ENCODE data around the gene NCEH1. TPM values are rescaled to one million over a fixed set of nuclear protein-coding genes. Genes with fewer than 3 reads are reported as not detected.

NCEH1 gene
- total RNA-seq, 1 donor from 2014 or later: 22.4 TPM

DNA sequence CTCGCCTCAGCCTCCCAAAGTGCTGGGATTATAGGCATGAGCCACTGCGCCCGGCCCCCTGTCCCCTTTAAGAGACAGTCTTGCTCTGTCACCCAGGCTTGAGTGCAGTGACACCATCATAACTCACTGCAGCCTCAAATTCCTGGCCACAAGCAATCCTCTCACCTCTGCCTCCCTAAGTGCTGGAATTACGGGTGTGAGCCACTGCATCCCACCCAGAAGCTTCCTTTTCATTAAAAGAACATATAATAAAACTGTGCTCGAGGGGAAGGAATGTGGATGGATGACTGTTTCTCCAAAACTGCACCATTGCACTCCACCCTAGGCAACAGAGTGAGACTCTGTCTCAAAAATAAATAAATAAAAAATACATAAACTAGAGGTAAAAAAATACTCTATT lies 70.1 kb downstream of the NCEH1 start:
- no peak for TF ChIP-seq CTCF (IDR thresholded peaks at IDR 0.05; ENCODE audit: insufficient read depth, low read length, poor library complexity, severe bottlenecking)
- no peaks in the 10 kb centered on the region for H3K27me3 ChIP-seq (ENCODE audit: control insufficient read depth, insufficient read depth, low read length)
- DNase-seq (ENCODE audit: low read depth): no peak
- H3K4me3 ChIP-seq (ENCODE audit: low read depth, low read length): no peak overlapping the region
- no peaks in the 10 kb centered on the region for H3K36me3 ChIP-seq (ENCODE audit: control insufficient read depth, insufficient read depth, low read length)

GRCh38 chr3:172635588-172635987 lies 75.3 kb downstream of the NCEH1 start:
- no peak overlapping the region for H3K4me3 ChIP-seq (ENCODE audit: low read depth, low read length)
- TF ChIP-seq CTCF (IDR thresholded peaks at IDR 0.05; ENCODE audit: insufficient read depth, low read length, poor library complexity, severe bottlenecking): no peak
- peaks cover 4% of the 10 kb centered on the region for H3K36me3 ChIP-seq (ENCODE audit: control insufficient read depth, insufficient read depth, low read length)
- no peaks in the 10 kb centered on the region for H3K27me3 ChIP-seq (ENCODE audit: control insufficient read depth, insufficient read depth, low read length)
- DNase-seq (ENCODE audit: low read depth): peak; percentile 56

DNA sequence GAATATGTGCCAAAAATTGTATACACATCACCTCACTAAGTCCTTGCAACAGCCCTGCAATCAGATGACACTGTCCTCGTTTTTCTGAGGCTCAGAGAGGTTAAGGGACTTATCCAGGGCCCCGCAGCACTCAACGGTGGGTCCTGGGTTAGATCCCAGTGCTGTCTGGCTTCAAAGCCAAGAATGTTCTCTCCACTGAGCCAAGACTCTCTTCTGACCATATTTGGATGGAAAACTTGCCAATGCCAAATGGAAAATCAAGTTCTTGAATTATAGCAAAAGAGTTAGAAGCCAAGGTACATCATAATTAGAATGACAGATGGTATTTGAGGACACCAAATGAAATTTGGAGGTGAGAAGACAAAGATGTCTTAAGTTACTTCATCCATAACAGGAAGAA lies 75.9 kb downstream of the NCEH1 start:
- Histone ChIP-seq H3K36me3 (ENCODE audit: control insufficient read depth, insufficient read depth, low read length) (peaks cover 4% of the 10 kb centered on the region), H3K4me3 (ENCODE audit: low read depth, low read length) (no peak overlapping the region), H3K27me3 (ENCODE audit: control insufficient read depth, insufficient read depth, low read length) (no peaks in the 10 kb centered on the region)
- TF ChIP-seq CTCF (IDR thresholded peaks at IDR 0.05; ENCODE audit: insufficient read depth, low read length, poor library complexity, severe bottlenecking): no peak
- DNase-seq (ENCODE audit: low read depth): no peak

DNA sequence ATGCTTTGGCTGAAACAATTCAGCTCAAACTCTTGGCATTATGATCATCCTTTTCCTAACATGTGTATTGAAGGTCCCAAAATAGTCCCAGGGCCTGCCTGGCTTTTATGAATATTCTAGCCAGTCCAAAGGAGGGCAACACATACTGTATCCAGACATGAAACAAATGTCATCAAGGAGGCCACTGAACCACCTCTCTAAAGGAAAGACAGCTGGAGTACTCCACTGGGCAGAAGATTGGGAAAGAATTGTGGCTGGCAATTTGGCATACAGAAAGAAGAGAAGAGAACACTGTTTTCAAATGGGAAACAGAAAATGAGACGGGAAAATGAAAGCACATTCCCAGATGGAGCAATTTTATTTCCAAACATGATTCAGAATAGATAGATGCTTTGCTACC lies 80.6 kb downstream of the NCEH1 start:
- Histone ChIP-seq H3K27me3 (ENCODE audit: control insufficient read depth, insufficient read depth, low read length) (no peaks in the 10 kb centered on the region), H3K36me3 (ENCODE audit: control insufficient read depth, insufficient read depth, low read length) (peaks cover 4% of the 10 kb centered on the region), H3K4me3 (ENCODE audit: low read depth, low read length) (no peak overlapping the region)
- DNase-seq (ENCODE audit: low read depth): no peak
- no peak for TF ChIP-seq CTCF (IDR thresholded peaks at IDR 0.05; ENCODE audit: insufficient read depth, low read length, poor library complexity, severe bottlenecking)

- no peak for DNase-seq (ENCODE audit: low read depth)
- Histone ChIP-seq H3K27me3 (ENCODE audit: control insufficient read depth, insufficient read depth, low read length) (no peaks in the 10 kb centered on the region), H3K36me3 (ENCODE audit: control insufficient read depth, insufficient read depth, low read length) (peaks cover 4% of the 10 kb centered on the region), H3K4me3 (ENCODE audit: low read depth, low read length) (no peak overlapping the region)
- TF ChIP-seq CTCF (IDR thresholded peaks at IDR 0.05; ENCODE audit: insufficient read depth, low read length, poor library complexity, severe bottlenecking): no peak
Measured at GRCh38 chr3:172629470-172629869, 81.4 kb downstream of the NCEH1 start.

GRCh38 chr3:172627057-172627809 lies 83.6 kb downstream of the NCEH1 start:
- H3K27me3 ChIP-seq (ENCODE audit: control insufficient read depth, insufficient read depth, low read length): no peaks in the 10 kb centered on the region
- DNase-seq (ENCODE audit: low read depth): no peak
- H3K4me3 ChIP-seq (ENCODE audit: low read depth, low read length): no peak overlapping the region
- TF ChIP-seq CTCF (IDR thresholded peaks at IDR 0.05; ENCODE audit: insufficient read depth, low read length, poor library complexity, severe bottlenecking): no peak
- peaks cover 1% of the 10 kb centered on the region for H3K36me3 ChIP-seq (ENCODE audit: control insufficient read depth, insufficient read depth, low read length)

Measured in kidney epithelial cell (primary cell).